T47D (cell line): Measurements from ENCODE around the gene TMEM121.

Experiments
- DNase-seq, 2 experiments: peaks; one replicate each; pipeline versions ENCODE4 v3.0.0 to v3.0.0-alpha.2; 2011 to 2012; ENCODE audit warnings: low read depth in 1 of 2, low spot score in 1 of 2
- JUND ChIP-seq: IDR thresholded peaks from 2 replicates; pipeline ENCODE4 v1.6.1; 2012; ENCODE audit warnings: low read depth
- in situ Hi-C: cut with HindIII; loops from 2 replicates; pipeline ENCODE4 v1.10.0; 2016; ENCODE audit warnings: low sequenced_read_pairs, low pct_unique_long_range_greater_than_20kb

Gene TMEM121

GRCh38 chr14:105529569-105530284 lies 3.3 kb downstream of the TMEM121 start:
- no peak for TF ChIP-seq JUND
- DNase-seq = no peak
- in situ Hi-C loops = no loop called here

- in situ Hi-C loops = no loop called here
- no peak for DNase-seq
- no peak for TF ChIP-seq JUND
These were observed 4.1 kb downstream of the TMEM121 start for GRCh38 chr14:105530285-105531087.

- DNase-seq = no peak
- in situ Hi-C loops = no loop called here
- no peak for TF ChIP-seq JUND
These were observed 4.9 kb downstream of the TMEM121 start for GRCh38 chr14:105531088-105531893.

- no peak for DNase-seq
- TF ChIP-seq JUND = no peak
- in situ Hi-C loops = no loop called here
These were observed 5.7 kb downstream of the TMEM121 start for GRCh38 chr14:105531894-105532623.

- DNase-seq = peak; percentile 47 to 74
- in situ Hi-C loops = no loop called here
These were observed 6.4 kb downstream of the TMEM121 start for GRCh38 chr14:105532735-105533141.

GRCh38 chr14:105533391-105533790 lies 7.0 kb downstream of the TMEM121 start:
- no peak for TF ChIP-seq JUND
- in situ Hi-C loops = no loop called here
- no peak for DNase-seq

More at GRCh38 chr14:105532735-105533141, 6.4 kb downstream of the TMEM121 start:
- no peak for TF ChIP-seq JUND

- DNase-seq = no peak
- in situ Hi-C loops = no loop called here
- no peak for TF ChIP-seq JUND
These were observed 7.6 kb downstream of the TMEM121 start for GRCh38 chr14:105533811-105534498.

GRCh38 chr14:105534586-105534985 lies 8.2 kb downstream of the TMEM121 start:
- in situ Hi-C loops = no loop called here
- DNase-seq = no peak
- TF ChIP-seq JUND = no peak

- no peak for TF ChIP-seq JUND
- in situ Hi-C loops = no loop called here
- no peak for DNase-seq
These were observed 9.7 kb downstream of the TMEM121 start for GRCh38 chr14:105536051-105536450.

- TF ChIP-seq JUND = no peak
- in situ Hi-C loops = no loop called here
- DNase-seq = no peak
These were observed 10.6 kb downstream of the TMEM121 start for GRCh38 chr14:105536691-105537579.
